Fibroblast of skin of scalp (primary cell): Measurements from ENCODE around the gene GPR137.

Experiments
- DNase-seq: peaks from one replicate; pipeline ENCODE4 v3.0.0-alpha.2; 2013

Gene GPR137

GRCh38 chr11:64287676-64288352 lies 2.2 kb downstream of the GPR137 start:
- DNase-seq: no peak

- DNase-seq: no peak
Measured at GRCh38 chr11:64288353-64288750, 2.7 kb downstream of the GPR137 start.

GRCh38 chr11:64289002-64289564 lies 3.4 kb downstream of the GPR137 start:
- no peak for DNase-seq

- no peak for DNase-seq
Measured at GRCh38 chr11:64290352-64291261, 5.0 kb downstream of the GPR137 start.

GRCh38 chr11:64291262-64291751 lies 5.7 kb downstream of the GPR137 start, which contains the start of gene KCNK4:
Gene KCNK4 (plus strand): TSS chr11:64291302. CDS start chr11:64293019, 1,717 bp downstream.
- DNase-seq: no peak

GRCh38 chr11:64291752-64292459 lies 6.3 kb downstream of the GPR137 start:
- DNase-seq: no peak

GRCh38 chr11:64292460-64293254 lies 7.0 kb downstream of the GPR137 start:
- no peak for DNase-seq

GRCh38 chr11:64294774-64295173 lies 9.1 kb downstream of the GPR137 start:
- DNase-seq: peak; percentile 41

GRCh38 chr11:64295760-64296159 lies 10.1 kb downstream of the GPR137 start:
- DNase-seq: no peak

GRCh38 chr11:64296236-64296635 lies 10.6 kb downstream of the GPR137 start:
- DNase-seq: no peak

- DNase-seq: no peak
Measured at GRCh38 chr11:64296830-64297698, 11.4 kb downstream of the GPR137 start.

GRCh38 chr11:64297699-64298358 lies 12.2 kb downstream of the GPR137 start:
- DNase-seq: no peak

GRCh38 chr11:64298966-64299846 lies 13.6 kb downstream of the GPR137 start:
- no peak for DNase-seq

GRCh38 chr11:64299847-64300648 lies 14.4 kb downstream of the GPR137 start, which contains the start of gene CATSPERZ:
Gene CATSPERZ (plus strand): TSS chr11:64300358. CDS start chr11:64300411, 53 bp downstream.
- no peak for DNase-seq

GRCh38 chr11:64303109-64304031 lies 17.7 kb downstream of the GPR137 start:
- DNase-seq: no peak

GRCh38 chr11:64304032-64304315 lies 18.3 kb downstream of the GPR137 start:
- DNase-seq: no peak
